Lower lobe of right lung (tissue), 2 donors: ENCODE results near the gene FAM229A. TPM values are rescaled to one million over a fixed set of nuclear protein-coding genes. Genes with fewer than 3 reads are reported as not detected.

Experiments used
- ATAC-seq, 2 donors: fragments of 200-7000 bp; cut with Tn5 transposase; one replicate each; pipeline ENCODE4 v1.9.1; 2020 to 2022; ENCODE audit warnings: mild to moderate bottlenecking in 2 of 2, moderate library complexity in 2 of 2
- DNase-seq: peaks from one replicate; pipeline ENCODE4 v3.0.0-alpha.2; 2020
- H3K27ac ChIP-seq: fragments of 200-600 bp; one replicate; pipeline ENCODE4 v1.8.0; 2022
- H3K27me3 ChIP-seq: fragments of 200-600 bp; one replicate; pipeline ENCODE4 v1.8.0; 2022; ENCODE audit warnings: low read depth
- H3K36me3 ChIP-seq: fragments of 200-600 bp; one replicate; pipeline ENCODE4 v1.8.0; 2022; ENCODE audit warnings: mild to moderate bottlenecking
- H3K4me1 ChIP-seq: fragments of 200-600 bp; one replicate; pipeline ENCODE4 v1.8.0; 2022
- H3K4me3 ChIP-seq: fragments of 200-600 bp; one replicate; pipeline ENCODE4 v1.8.0; 2022; ENCODE audit warnings: mild to moderate bottlenecking
- H3K9me3 ChIP-seq: fragments of 200-600 bp; one replicate; pipeline ENCODE4 v1.8.0; 2022
- intact Hi-C: fragments of 100-400 bp; cut with DNase I; formaldehyde crosslinking; loops from one replicate; pipeline ENCODE4 v1.11.0; 2022
- total RNA-seq: library from RNA; stranded (reverse); fragmentation: NEBNext Ultra II Directional; extraction: Animal tissue kit (Norgen Biotek cat#: 25700); gene quantifications from one replicate; pipeline ENCODE4 v1.2.1, GENCODE V29; 2021
- TF ChIP-seq, protein P1 (sequence below): fragments of 200-600 bp; IDR thresholded peaks from one replicate; pipeline ENCODE4 v1.8.0; 2022; ENCODE audit warnings: antibody characterized with exemption, mild to moderate bottlenecking
- donor health status: DM: no; HTN: yes; CAD: no; lungs with severe emphysema.

Gene FAM229A
- total RNA-seq, 1 donor from 2014 or later = 9.7 TPM

DNA sequence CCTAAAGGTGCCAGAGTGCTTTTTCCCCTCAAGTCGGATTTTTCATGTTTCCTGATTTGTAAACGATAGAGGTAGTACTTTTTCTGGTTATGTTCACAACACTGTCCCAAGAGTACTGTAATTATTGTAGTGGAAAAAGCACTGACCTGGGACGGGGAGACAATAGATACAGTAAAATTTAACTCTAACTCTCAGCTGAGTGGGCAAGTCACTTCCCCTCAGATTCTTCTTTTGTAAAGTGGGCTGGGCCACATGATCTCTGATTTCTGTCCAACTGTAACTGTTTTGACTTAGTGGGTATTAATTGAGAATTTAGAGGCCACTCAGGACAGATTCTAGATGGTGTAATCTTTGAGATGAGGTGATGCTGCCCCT lies 45.4 kb downstream of the FAM229A start:
- TF ChIP-seq, protein P1, sequence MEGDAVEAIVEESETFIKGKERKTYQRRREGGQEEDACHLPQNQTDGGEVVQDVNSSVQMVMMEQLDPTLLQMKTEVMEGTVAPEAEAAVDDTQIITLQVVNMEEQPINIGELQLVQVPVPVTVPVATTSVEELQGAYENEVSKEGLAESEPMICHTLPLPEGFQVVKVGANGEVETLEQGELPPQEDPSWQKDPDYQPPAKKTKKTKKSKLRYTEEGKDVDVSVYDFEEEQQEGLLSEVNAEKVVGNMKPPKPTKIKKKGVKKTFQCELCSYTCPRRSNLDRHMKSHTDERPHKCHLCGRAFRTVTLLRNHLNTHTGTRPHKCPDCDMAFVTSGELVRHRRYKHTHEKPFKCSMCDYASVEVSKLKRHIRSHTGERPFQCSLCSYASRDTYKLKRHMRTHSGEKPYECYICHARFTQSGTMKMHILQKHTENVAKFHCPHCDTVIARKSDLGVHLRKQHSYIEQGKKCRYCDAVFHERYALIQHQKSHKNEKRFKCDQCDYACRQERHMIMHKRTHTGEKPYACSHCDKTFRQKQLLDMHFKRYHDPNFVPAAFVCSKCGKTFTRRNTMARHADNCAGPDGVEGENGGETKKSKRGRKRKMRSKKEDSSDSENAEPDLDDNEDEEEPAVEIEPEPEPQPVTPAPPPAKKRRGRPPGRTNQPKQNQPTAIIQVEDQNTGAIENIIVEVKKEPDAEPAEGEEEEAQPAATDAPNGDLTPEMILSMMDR = no peak
- no peak overlapping the region for H3K4me3 ChIP-seq
- no peaks in the 10 kb centered on the region for H3K9me3 ChIP-seq
- no peak for DNase-seq
- H3K27ac ChIP-seq = no peak overlapping the region
- no peaks in the 10 kb centered on the region for H3K27me3 ChIP-seq
- peaks cover 40% of the 10 kb centered on the region for H3K36me3 ChIP-seq
- ATAC-seq = no peak
- intact Hi-C loops = no loop called here
- H3K4me1 ChIP-seq = peaks cover 10% of the 10 kb centered on the region

- Histone ChIP-seq H3K36me3 (peaks cover 13% of the 10 kb centered on the region), H3K9me3 (no peaks in the 10 kb centered on the region), H3K27me3 (no peaks in the 10 kb centered on the region), H3K4me3 (no peak overlapping the region), H3K27ac (no peak overlapping the region), H3K4me1 (peaks cover 19% of the 10 kb centered on the region)
- DNase-seq = no peak
- ATAC-seq = peak in 1 of 2 donors; percentile 64
- intact Hi-C loops = no loop called here
- TF ChIP-seq, protein P1 = no peak
These were observed 50.4 kb downstream of the FAM229A start for GRCh38 chr1:32311709-32312393.

Other genes starting within 250 kb of the FAM229A start
- 45.1 TPM for gene TXLNA, start 182.8 kb downstream of the FAM229A start, total RNA-seq
- gene CCDC28B, start 161.9 kb downstream of the FAM229A start, total RNA-seq = 3.3 TPM
- 2.0 TPM for gene IQCC, start 156.8 kb downstream of the FAM229A start, total RNA-seq
- 3.2 TPM for gene DCDC2B, start 153.4 kb downstream of the FAM229A start, total RNA-seq
- gene TMEM234, start 140.1 kb downstream of the FAM229A start, total RNA-seq = 24.5 TPM
- 99.4 TPM for gene EIF3I, start 140.1 kb downstream of the FAM229A start, total RNA-seq
- gene FAM167B, start 115.3 kb downstream of the FAM229A start, total RNA-seq = 21.9 TPM
- gene LCK, start 111.2 kb downstream of the FAM229A start, total RNA-seq = 7.5 TPM
- gene HDAC1, start 70.4 kb downstream of the FAM229A start, total RNA-seq = 68.9 TPM
- gene MARCKSL1, start 26.3 kb downstream of the FAM229A start, total RNA-seq = 34.7 TPM
- gene TSSK3, start 54 bp upstream of the FAM229A start, total RNA-seq = 2.1 TPM
- gene BSDC1, start 32.0 kb upstream of the FAM229A start, total RNA-seq = 63.2 TPM
- gene ZBTB8B, start 102.6 kb upstream of the FAM229A start, total RNA-seq = 0.03 TPM
- 8.4 TPM for gene ZBTB8A, start 176.9 kb upstream of the FAM229A start, total RNA-seq